GM19397 (cell line): ENCODE results near the gene PCCA.
"Not testable (repeated sequence)": the region's sequence is repeated elsewhere in the genome, so short reads cannot be mapped to it uniquely, and the experiment has no call there.

ENCODE experiments used
- ATAC-seq: cut with Tn5 transposase; IDR thresholded peaks from one replicate; pipeline ENCODE4 v1.9.1; 2021; ENCODE audit warnings: mild to moderate bottlenecking, moderate library complexity; ENCODE audit not compliant: unreplicated experiment

Gene PCCA, protein sequence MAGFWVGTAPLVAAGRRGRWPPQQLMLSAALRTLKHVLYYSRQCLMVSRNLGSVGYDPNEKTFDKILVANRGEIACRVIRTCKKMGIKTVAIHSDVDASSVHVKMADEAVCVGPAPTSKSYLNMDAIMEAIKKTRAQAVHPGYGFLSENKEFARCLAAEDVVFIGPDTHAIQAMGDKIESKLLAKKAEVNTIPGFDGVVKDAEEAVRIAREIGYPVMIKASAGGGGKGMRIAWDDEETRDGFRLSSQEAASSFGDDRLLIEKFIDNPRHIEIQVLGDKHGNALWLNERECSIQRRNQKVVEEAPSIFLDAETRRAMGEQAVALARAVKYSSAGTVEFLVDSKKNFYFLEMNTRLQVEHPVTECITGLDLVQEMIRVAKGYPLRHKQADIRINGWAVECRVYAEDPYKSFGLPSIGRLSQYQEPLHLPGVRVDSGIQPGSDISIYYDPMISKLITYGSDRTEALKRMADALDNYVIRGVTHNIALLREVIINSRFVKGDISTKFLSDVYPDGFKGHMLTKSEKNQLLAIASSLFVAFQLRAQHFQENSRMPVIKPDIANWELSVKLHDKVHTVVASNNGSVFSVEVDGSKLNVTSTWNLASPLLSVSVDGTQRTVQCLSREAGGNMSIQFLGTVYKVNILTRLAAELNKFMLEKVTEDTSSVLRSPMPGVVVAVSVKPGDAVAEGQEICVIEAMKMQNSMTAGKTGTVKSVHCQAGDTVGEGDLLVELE

DNA sequence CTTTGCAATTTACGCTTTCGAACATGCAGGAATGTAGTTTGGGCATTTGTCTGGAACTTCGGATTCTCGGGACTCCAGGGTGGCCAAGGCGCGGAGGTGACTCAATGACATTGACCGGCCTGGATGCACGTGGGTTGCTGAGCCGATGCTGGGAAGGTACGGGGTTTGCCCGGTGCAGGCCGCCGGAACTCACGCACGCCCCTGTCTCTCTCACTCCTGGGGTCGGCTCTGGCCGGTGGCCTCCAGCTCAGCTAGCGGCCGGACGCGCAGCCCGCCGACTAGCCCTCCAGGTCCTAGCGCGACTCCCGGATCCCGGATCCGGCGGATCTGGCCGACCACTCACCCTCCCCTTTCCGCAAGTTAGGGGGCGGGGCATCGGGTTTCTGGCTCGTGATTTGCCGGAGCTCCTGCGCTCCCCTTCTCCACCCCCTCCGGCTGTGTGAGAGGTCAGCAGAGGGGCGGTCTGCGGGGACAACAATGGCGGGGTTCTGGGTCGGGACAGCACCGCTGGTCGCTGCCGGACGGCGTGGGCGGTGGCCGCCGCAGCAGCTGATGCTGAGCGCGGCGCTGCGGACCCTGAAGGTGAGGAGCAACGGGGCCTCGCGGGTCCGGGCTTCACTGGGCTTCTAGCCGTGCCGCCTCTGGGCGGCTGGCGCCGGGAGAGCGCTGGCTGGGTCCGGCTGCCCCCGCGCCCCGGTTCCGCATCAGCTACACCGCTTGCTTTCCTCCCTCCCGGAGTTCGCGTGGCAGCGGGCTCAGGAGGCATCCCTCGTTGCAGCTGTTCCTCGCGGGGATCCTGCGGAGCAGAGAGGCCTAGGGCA lies at the start of gene PCCA:
Gene PCCA, plus strand, starts transcription at position 450 of the 821 bp plus-strand sequence. Its CDS starts 28 bp downstream, at position 478.
- peak; percentile 95 for ATAC-seq

- ATAC-seq, result no peak
Measured at GRCh38 chr13:100039740-100040139, 49.2 kb upstream of the PCCA start.

- no peak for ATAC-seq
Measured at GRCh38 chr13:100040196-100040595, 48.7 kb upstream of the PCCA start.

GRCh38 chr13:100044936-100045335 lies 44.0 kb upstream of the PCCA start:
- ATAC-seq, result no peak

GRCh38 chr13:100045355-100045754 lies 43.5 kb upstream of the PCCA start:
- no peak for ATAC-seq

DNA sequence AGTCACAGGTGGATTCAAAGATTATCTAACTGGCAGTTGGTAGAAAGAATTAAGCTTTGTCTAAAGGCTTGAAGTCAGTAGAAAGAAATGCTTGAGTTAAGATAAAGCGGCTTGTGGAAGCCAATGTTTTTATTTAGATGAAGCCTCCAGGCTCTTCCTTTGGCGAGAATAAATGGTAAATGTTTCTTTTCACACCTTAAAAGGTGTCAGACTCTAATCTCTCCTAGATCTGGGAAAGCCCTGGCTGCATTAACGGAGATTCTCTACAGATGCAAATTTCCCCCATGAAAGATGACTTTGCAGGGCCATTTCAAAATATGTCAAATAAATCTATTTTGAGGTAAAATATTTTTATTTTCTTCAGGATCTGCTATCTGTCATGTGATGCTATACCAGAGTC lies 37.8 kb upstream of the PCCA start:
- ATAC-seq, result no peak

DNA sequence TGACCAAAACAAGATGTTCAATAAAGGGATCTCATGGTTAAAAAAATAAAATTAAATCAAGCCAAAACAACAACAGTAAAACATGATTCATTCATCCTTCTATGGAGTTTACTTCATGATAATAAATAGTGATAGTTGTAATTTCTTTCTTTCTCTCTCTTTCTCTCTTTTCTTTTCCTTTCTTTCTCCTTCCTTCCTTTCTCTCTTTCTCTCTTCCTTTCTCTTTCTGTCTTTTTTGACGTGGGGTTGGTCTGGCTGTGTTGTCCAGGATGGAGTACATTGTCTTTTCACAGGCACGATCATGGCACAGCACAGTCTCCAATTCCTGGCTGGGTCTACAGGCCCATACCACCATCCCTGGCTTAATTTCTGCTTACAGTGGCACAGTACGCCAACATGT lies 29.1 kb upstream of the PCCA start:
- ATAC-seq, result no peak

DNA sequence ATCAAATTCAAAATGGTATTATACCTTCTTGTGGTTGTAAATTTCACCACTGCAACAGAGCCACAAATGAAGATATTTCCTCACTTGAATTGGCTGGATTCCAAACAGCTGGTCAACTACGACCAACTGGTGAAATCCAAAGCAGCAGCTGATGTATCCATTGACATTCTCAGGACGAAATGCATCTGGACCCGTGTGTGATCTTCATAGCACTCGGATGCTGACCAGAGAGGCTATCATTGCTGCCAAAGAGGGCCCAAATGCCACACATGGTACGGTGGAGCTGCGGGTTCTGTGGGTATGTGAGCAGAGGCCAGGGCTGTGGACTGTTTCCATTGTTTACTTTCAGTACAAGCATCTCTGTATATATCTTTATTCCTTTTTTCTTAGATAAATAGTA lies 25.6 kb upstream of the PCCA start:
- ATAC-seq, result no peak

DNA sequence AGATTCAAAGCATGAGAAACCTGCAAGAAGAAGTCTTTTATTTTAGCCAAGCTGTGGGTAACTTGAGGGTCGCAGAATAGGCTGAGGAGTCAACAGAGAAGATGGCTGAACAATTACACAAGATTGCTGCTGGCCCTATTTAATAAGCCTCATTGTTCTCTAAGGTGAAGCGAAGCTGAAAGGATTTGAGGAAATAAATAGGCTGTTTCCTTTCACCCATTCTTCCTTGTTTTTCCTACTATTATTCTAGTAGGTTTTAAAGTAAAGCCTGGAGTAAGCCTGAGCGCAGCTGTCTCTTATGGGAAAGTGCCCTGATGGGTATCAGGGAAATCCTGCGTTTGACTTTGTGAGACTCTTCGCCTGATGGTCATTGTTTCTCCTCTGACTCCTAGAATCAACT lies 25.0 kb upstream of the PCCA start:
- ATAC-seq, result no peak

- ATAC-seq, result no peak
Measured at GRCh38 chr13:100068133-100068931, 20.6 kb upstream of the PCCA start.

GRCh38 chr13:100069278-100069677 lies 19.6 kb upstream of the PCCA start:
- ATAC-seq, result no peak

- ATAC-seq, result no peak
Measured at GRCh38 chr13:100075700-100076587, 12.9 kb upstream of the PCCA start.

GRCh38 chr13:100079003-100079402 lies 9.9 kb upstream of the PCCA start:
- ATAC-seq, result not testable (repeated sequence)

GRCh38 chr13:100083401-100083800 lies 5.5 kb upstream of the PCCA start:
- not testable (repeated sequence) for ATAC-seq

DNA sequence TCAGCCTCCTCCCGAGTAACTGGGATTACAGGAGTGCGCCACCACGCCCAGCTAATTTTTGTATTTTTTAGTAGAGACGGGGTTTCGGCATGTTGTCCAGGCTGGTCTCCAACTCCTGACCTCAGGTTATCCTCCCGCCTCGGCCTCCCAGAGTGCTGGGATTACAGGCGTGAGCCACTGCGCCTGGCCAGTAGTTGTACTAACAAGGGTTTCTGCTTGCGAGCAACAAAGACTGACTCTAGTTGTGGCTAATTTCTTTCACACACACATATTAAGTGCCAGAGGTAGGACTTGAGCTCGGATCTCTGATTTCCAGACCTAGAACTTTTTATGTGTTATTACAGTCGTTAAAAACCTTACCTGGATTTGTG lies 635 bp upstream of the PCCA start:
- ATAC-seq, result no peak

GRCh38 chr13:100089465-100090032 lies 656 bp downstream of the PCCA start:
- peak; percentile 36 for ATAC-seq

- no peak for ATAC-seq
Measured at GRCh38 chr13:100090861-100091260, 2.0 kb downstream of the PCCA start.

GRCh38 chr13:100091391-100091790 lies 2.5 kb downstream of the PCCA start:
- ATAC-seq, result no peak

DNA sequence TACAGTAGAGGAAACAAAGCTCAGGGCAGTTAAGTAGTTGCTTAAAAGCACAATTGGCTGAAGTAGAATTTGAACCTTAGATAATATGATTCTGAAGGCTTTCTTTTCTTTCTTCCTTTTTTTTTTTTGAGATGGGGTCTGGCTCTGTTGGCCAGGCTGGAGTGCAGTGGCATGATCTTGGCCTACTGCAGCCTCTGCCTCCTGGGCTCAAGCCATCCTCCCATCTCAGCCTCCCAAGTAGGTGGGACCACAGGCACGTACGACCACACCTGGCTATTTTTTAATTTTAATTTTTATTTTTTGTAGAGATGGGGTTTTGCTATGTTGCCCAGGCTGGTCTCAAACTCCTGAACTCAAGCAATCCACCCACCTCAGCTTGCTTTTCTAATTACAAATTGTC lies 3.4 kb downstream of the PCCA start:
- not testable (repeated sequence) for ATAC-seq
